Gastrocnemius medialis (tissue), 4 donors: ENCODE measurements around the gene SS18L1. TPM values are rescaled to one million over a fixed set of nuclear protein-coding genes. Genes with fewer than 3 reads are reported as not detected.
A peak's percentile ranks its signal among the peaks of the same experiment; 100 is the strongest.

Experiments
- ATAC-seq, 2 donors: fragments of 150-250 bp; one replicate each; pipeline ENCODE4 v1.9.1; 2016
- DNase-seq, 2 donors: peaks; one replicate each; pipeline ENCODE4 v3.0.0-alpha.2; 2019
- H3K27ac ChIP-seq, 4 donors: fragments of 200-600 bp; sonication (generic); 1 replicate in 1 of 4; 2 replicates in 3 of 4; pipeline ENCODE4 v1.5.1; 2016 to 2018; ENCODE audit warnings: mild to moderate bottlenecking in 2 of 4, moderate library complexity in 1 of 4
- H3K27me3 ChIP-seq, 3 donors: fragments of 200-600 bp; sonication (generic) in 2 of 3; 1 replicate in 1 of 3; 2 replicates in 2 of 3; pipeline versions ENCODE4 v1.5.1 to v1.6.0; 2016 to 2019; ENCODE audit warnings: mild to moderate bottlenecking in 1 of 3, moderate library complexity in 1 of 3
- H3K36me3 ChIP-seq, 2 donors: fragments of 200-600 bp; sonication (generic) in 1 of 2; one replicate each; pipeline ENCODE4 v1.5.1; 2017 to 2018
- H3K4me1 ChIP-seq, 2 donors: fragments of 200-600 bp; sonication (generic) in 1 of 2; one replicate each; pipeline ENCODE4 v1.5.1; 2016 to 2017; ENCODE audit warnings: mild to moderate bottlenecking in 2 of 2
- H3K4me3 ChIP-seq, 4 donors: fragments of 200-600 bp; sonication (generic) in 3 of 4; 1 replicate in 1 of 4; 2 replicates in 3 of 4; pipeline ENCODE4 v1.5.1; 2016 to 2019; ENCODE audit warnings: mild to moderate bottlenecking in 2 of 4
- H3K9me3 ChIP-seq, 3 donors: fragments of 200-600 bp; sonication (generic) in 2 of 3; 1 replicate in 1 of 3; 2 replicates in 2 of 3; pipeline ENCODE4 v1.5.1; 2016 to 2019
- POLR2A ChIP-seq, 2 donors: fragments of 450-650 bp; IDR thresholded peaks; one replicate each; pipeline ENCODE4 v1.6.1; 2017; ENCODE audit warnings: antibody characterized with exemption in 2 of 2, mild to moderate bottlenecking in 2 of 2, moderate library complexity in 2 of 2
- in situ Hi-C, 4 donors: fragments of 200-750 bp; cut with MboI; loops; one replicate each; pipeline versions ENCODE4 v1.15.0 to v1.8.0; 2017; ENCODE audit warnings: low sequenced_read_pairs in 4 of 4
- intact Hi-C: fragments of 100-400 bp; cut with DNase I; formaldehyde crosslinking; loops from one replicate; pipeline ENCODE4 v1.15.1; 2023; ENCODE audit warnings: low total_unique reads
- total RNA-seq, 4 donors: library from RNA; depleted of rRNA; stranded (reverse); fragments of >200 nt; gene quantifications; one replicate each; pipeline versions ENCODE4 v1.1.0 to v1.2.3, GENCODE V29; 2016
- TF ChIP-seq, protein P1 (sequence below), 5 experiments: fragments of 450-650 bp in 3 of 5; fragments of 200-600 bp in 2 of 5; sonication (generic) in 2 of 5; IDR thresholded peaks in 4 of 5; conservative IDR thresholded peaks in 1 of 5; 1 replicate in 4 of 5; 2 replicates in 1 of 5; pipeline ENCODE4 v1.5.1; 2016 to 2019; ENCODE audit warnings: antibody characterized with exemption in 5 of 5, mild to moderate bottlenecking in 3 of 5, moderate library complexity in 3 of 5

Gene SS18L1
- total RNA-seq, 4 donors from 2014 or later, result 11.5 to 31.8 (median 16.9) TPM

DNA sequence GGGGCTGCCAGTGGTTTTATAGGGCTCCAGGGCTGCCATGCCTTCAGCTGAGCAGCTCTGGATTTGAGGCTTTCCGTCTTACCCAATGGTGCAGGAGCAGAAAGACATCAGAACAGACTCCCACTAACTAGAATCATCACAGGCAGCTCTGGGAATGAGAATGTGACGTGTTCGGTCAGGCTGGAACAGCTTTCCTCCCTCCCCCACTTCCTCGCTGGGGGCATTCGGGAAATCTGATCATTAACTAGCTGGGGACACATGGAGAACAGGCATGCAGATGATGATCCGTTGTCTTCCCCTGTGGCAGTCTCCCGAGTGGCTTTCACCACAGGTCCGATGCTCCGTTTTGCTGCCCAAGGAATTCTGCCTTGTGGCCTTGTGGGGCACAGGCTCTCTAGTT lies 33.7 kb downstream of the SS18L1 start:
- Histone ChIP-seq H3K9me3 (no peaks in the 10 kb centered on the region), H3K4me1 (peaks cover 3 to 5% of the 10 kb centered on the region in 2 donors), H3K36me3 (peaks cover 0 to 44% of the 10 kb centered on the region in 2 donors), H3K27me3 (no peaks in the 10 kb centered on the region), H3K4me3 (no peak overlapping the region), H3K27ac (no peak overlapping the region)
- no peak for DNase-seq
- in situ Hi-C loops, result loop anchor here in 1 of 4 donors (25.0 kb wide), 1 partner anchor 210 kb away; the partner anchor contains the start of gene RPS21
- intact Hi-C loops, result no loop called here
- no peak for ATAC-seq
- TF ChIP-seq POLR2A (IDR thresholded peaks at IDR 0.05), result no peak
- TF ChIP-seq, protein P1, sequence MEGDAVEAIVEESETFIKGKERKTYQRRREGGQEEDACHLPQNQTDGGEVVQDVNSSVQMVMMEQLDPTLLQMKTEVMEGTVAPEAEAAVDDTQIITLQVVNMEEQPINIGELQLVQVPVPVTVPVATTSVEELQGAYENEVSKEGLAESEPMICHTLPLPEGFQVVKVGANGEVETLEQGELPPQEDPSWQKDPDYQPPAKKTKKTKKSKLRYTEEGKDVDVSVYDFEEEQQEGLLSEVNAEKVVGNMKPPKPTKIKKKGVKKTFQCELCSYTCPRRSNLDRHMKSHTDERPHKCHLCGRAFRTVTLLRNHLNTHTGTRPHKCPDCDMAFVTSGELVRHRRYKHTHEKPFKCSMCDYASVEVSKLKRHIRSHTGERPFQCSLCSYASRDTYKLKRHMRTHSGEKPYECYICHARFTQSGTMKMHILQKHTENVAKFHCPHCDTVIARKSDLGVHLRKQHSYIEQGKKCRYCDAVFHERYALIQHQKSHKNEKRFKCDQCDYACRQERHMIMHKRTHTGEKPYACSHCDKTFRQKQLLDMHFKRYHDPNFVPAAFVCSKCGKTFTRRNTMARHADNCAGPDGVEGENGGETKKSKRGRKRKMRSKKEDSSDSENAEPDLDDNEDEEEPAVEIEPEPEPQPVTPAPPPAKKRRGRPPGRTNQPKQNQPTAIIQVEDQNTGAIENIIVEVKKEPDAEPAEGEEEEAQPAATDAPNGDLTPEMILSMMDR (IDR thresholded peaks at IDR 0.05 in 4 of 5, conservative IDR thresholded peaks at IDR 0.05 in 1 of 5), result no peak

DNA sequence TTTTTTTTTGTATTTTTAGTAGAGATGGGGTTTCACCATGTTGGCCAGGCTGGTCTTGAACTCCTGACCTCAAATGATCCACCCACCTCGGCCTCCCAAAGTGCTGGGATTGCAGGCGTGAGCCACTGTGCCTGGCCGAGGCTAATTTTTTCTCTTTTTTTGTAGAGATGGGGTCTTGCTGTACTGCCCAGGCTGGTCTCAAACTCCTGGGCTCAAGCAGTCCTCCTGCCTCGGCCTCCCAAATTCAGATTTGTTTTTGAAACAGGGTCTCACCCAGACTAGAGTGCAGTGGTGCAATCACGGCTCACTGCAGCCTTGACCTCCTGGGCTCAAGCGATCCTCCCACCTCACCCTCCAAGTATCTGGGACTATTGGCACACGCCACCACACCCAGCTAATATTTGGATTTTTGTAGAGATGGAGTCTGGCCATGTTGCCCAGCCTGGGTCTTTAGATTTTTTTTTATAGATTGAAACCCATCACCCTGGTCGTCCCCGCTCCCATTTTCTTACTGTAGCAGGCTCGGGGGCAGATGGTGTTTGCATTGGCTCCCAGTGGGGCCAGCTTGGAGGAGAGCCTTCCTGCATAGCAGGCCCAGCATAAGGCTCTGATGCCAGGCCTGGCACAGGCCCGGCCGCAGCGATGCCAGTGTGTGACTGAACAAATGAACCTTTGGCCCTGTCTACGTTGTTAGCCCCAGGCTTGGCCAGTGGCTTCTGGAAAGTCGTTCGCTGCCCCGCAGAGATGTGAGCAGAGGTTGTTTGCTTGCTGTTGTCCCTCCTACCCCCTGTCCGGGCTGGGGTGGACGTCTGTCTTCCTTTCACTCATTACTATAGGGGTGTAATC lies 35.0 kb downstream of the SS18L1 start:
- in situ Hi-C loops (loop anchor here in 1 of 4 donors (25.0 kb wide), 1 partner anchor 209 kb away; the partner anchor contains the start of gene RPS21), intact Hi-C loops (no loop called here)
- no peaks in the 10 kb centered on the region for H3K27me3 ChIP-seq
- H3K4me1 ChIP-seq, result peaks cover 5 to 7% of the 10 kb centered on the region in 2 donors
- no peak for TF ChIP-seq POLR2A (IDR thresholded peaks at IDR 0.05)
- TF ChIP-seq, protein P1 (IDR thresholded peaks at IDR 0.05 in 4 of 5, conservative IDR thresholded peaks at IDR 0.05 in 1 of 5), result no peak
- H3K27ac ChIP-seq, result no peak overlapping the region
- H3K36me3 ChIP-seq, result peaks cover 0 to 33% of the 10 kb centered on the region in 2 donors
- ATAC-seq, result no peak
- no peaks in the 10 kb centered on the region for H3K9me3 ChIP-seq
- DNase-seq, result no peak
- H3K4me3 ChIP-seq, result no peak overlapping the region

DNA sequence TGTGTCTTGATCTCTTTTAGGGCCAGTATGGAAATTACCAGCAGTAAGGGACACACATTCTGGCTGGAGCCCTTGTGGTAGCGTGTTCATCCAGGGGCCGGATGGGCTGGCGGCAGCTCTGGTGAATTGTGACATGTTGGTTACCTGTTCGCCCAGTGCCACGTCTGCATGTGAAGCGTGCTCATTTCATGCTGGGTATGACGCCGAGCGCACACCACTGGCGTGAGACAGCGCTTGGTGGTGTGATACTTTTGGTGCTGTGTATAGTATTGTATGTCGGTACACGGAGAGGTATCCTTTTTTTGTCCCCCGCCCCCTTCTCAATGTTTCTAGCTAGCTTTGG lies 35.6 kb downstream of the SS18L1 start:
- no peak overlapping the region for H3K27ac ChIP-seq
- peaks cover 0 to 28% of the 10 kb centered on the region in 2 donors for H3K36me3 ChIP-seq
- intact Hi-C loops (no loop called here), in situ Hi-C loops (loop anchor here in 1 of 4 donors (25.0 kb wide), 1 partner anchor 208 kb away; the partner anchor contains the start of gene RPS21)
- H3K4me3 ChIP-seq, result no peak overlapping the region
- no peak for DNase-seq
- no peaks in the 10 kb centered on the region for H3K9me3 ChIP-seq
- TF ChIP-seq POLR2A (IDR thresholded peaks at IDR 0.05), result no peak
- TF ChIP-seq, protein P1 (IDR thresholded peaks at IDR 0.05 in 4 of 5, conservative IDR thresholded peaks at IDR 0.05 in 1 of 5), result no peak
- peaks cover 11 to 13% of the 10 kb centered on the region in 2 donors for H3K4me1 ChIP-seq
- no peaks in the 10 kb centered on the region for H3K27me3 ChIP-seq
- no peak for ATAC-seq

DNA sequence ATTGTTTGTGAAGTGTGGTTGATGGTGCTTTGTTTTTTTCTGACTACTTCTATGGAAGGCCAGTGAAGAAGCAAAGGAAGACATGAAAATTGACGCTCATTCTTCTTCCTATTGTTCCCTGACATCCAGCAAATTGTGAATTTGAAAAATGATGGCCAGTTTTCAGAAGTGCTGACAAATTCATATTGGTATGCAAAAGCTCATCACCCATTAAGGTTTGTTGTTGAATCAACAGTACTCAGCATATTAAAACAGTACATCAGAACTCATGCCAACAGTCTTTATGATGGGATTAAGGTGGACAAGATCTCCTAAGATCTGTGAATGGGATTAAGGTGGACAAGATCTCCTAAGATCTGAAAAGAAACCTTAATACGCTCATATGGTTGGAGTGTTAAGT lies 38.2 kb downstream of the SS18L1 start:
- Histone ChIP-seq H3K36me3 (peaks cover 0 to 11% of the 10 kb centered on the region in 2 donors), H3K4me3 (peak overlapping the region in 3 of 4 donors; percentile 78 to 99 (median 89)), H3K27me3 (no peaks in the 10 kb centered on the region), H3K27ac (peak overlapping the region; percentile 87 to 97 (median 90)), H3K9me3 (no peaks in the 10 kb centered on the region), H3K4me1 (peaks cover 16 to 17% of the 10 kb centered on the region in 2 donors)
- in situ Hi-C loops, result loop anchor here in 1 of 4 donors (25.0 kb wide), 1 partner anchor 205 kb away; the partner anchor contains the start of gene RPS21
- ATAC-seq, result no peak
- intact Hi-C loops, result loop anchor here (1.0 to 10.0 kb wide), 5 partner anchors 40 to 203 kb away; partner anchors contain the start of genes LSM14B, OSBPL2, PSMA7 and RPS21
- TF ChIP-seq POLR2A (IDR thresholded peaks at IDR 0.05), result no peak
- TF ChIP-seq, protein P1 (IDR thresholded peaks at IDR 0.05 in 4 of 5, conservative IDR thresholded peaks at IDR 0.05 in 1 of 5), result no peak
- DNase-seq, result no peak
